PC-9 (cell line): ENCODE data around the gene MACROD2. TPM values are rescaled to one million over a fixed set of nuclear protein-coding genes. Genes with fewer than 3 reads are reported as not detected.
A peak's percentile ranks its signal among the peaks of the same experiment; 100 is the strongest.

ENCODE experiments used
- BruUV-seq: library from RNA; stranded (reverse); fragments of 400-500 nt; replicated peaks from 2 replicates; lab custom pipeline; 2021; lab: Mats Ljungman, UMichigan
- CTCF ChIA-PET: fragments of 300-600 bp; sonication (Branson Sonifier 250); formaldehyde crosslinking; loops from one replicate; lab custom pipeline; 2022; ENCODE audit warnings: antibody characterized with exemption; lab: Charles Lee
- POLR2A ChIA-PET: fragments of 300-600 bp; sonication (Branson Sonifier 250); formaldehyde crosslinking; loops from one replicate; lab custom pipeline; 2022; ENCODE audit warnings: antibody characterized with exemption; ENCODE audit not compliant: unreplicated experiment; lab: Charles Lee
- DNase-seq, 2 experiments: peaks; one replicate each; pipeline versions ENCODE4 v3.0.0 to v3.0.0-alpha.2; 2015 to 2022; ENCODE audit warnings: mixed read lengths in 1 of 2
- H2AFZ ChIP-seq: fragments of 200-600 bp; sonication (generic); 2 replicates; pipeline ENCODE4 v1.8.1; 2017; ENCODE audit warnings: antibody characterized with exemption
- H3F3A ChIP-seq: fragments of 200-600 bp; sonication (generic); 2 replicates; pipeline ENCODE4 v1.8.1; 2017; ENCODE audit warnings: antibody characterized with exemption, mild to moderate bottlenecking, low read depth; ENCODE audit not compliant: insufficient read depth
- H3K27ac ChIP-seq: fragments of 200-600 bp; sonication (generic); 2 replicates; pipeline ENCODE4 v1.6.1; 2016; ENCODE audit warnings: mixed run types
- H3K27me3 ChIP-seq: fragments of 200-600 bp; sonication (generic); 2 replicates; pipeline ENCODE4 v1.6.1; 2016; ENCODE audit warnings: low read depth, mixed run types; ENCODE audit not compliant: insufficient read depth
- H3K36me3 ChIP-seq: fragments of 200-600 bp; sonication (generic); 2 replicates; pipeline ENCODE4 v1.6.1; 2016; ENCODE audit warnings: low read depth, mixed run types
- H3K4me1 ChIP-seq: fragments of 200-600 bp; sonication (generic); replicated peaks from 2 replicates; pipeline ENCODE4 v1.6.1; 2016; ENCODE audit warnings: mixed run types; ENCODE audit not compliant: insufficient read depth
- H3K4me2 ChIP-seq: fragments of 200-600 bp; sonication (generic); 2 replicates; pipeline ENCODE4 v1.6.1; 2017; ENCODE audit warnings: mixed run types
- H3K4me3 ChIP-seq: fragments of 200-600 bp; sonication (generic); 2 replicates; pipeline ENCODE4 v1.6.1; 2016; ENCODE audit warnings: mixed run types
- H3K79me2 ChIP-seq: fragments of 200-600 bp; sonication (generic); 2 replicates; pipeline ENCODE4 v1.6.1; 2017; ENCODE audit warnings: low read depth, mixed run types
- H3K9me2 ChIP-seq: fragments of 200-600 bp; sonication (generic); 2 replicates; pipeline ENCODE4 v1.8.1; 2017; ENCODE audit warnings: mild to moderate bottlenecking; ENCODE audit not compliant: insufficient read depth
- H3K9me3 ChIP-seq: fragments of 200-600 bp; sonication (generic); 2 replicates; pipeline ENCODE4 v1.8.1; 2016; ENCODE audit warnings: low read depth; ENCODE audit not compliant: insufficient read depth
- H4K20me1 ChIP-seq: fragments of 200-600 bp; sonication (generic); 2 replicates; pipeline ENCODE4 v1.8.1; 2017; ENCODE audit not compliant: insufficient read depth
- CTCF ChIP-seq: fragments of 200-600 bp; sonication (generic); conservative IDR thresholded peaks from 2 replicates; pipeline ENCODE4 v1.6.1; 2017; ENCODE audit warnings: mixed run types, antibody characterized with exemption, mild to moderate bottlenecking, moderate library complexity
- EZH2 ChIP-seq: fragments of 200-600 bp; sonication (generic); IDR thresholded peaks from 2 replicates; pipeline ENCODE4 v1.8.0; 2017; ENCODE audit warnings: antibody characterized with exemption, low read depth
- intact Hi-C: fragments of 100-400 bp; cut with micrococcal nuclease; formaldehyde crosslinking; loops from one replicate; pipeline ENCODE4 v1.10.0; 2022; ENCODE audit not compliant: unreplicated experiment
- total RNA-seq: library from RNA; stranded (reverse); gene quantifications from 2 replicates; pipeline ENCODE4 v1.2.3, GENCODE V29; 2021

The MACROD2 gene
- total RNA-seq, 1 experiment from 2014 or later, result 11.4 TPM

- H3K27ac ChIP-seq, result no peak overlapping the region
- no peaks in the 10 kb centered on the region for H3K27me3 ChIP-seq
- H2AFZ ChIP-seq, result no peak overlapping the region
- TF ChIP-seq CTCF (no peak), EZH2 (no peak)
- no peak for DNase-seq
- POLR2A ChIA-PET, result no interaction called here
- no TSS peak for BruUV-seq
- peaks cover 12% of the 10 kb centered on the region for H3K4me1 ChIP-seq
- H3K9me2 ChIP-seq, result no peaks in the 10 kb centered on the region
- no peak overlapping the region for H3K4me2 ChIP-seq
- H3K9me3 ChIP-seq, result no peaks in the 10 kb centered on the region
- no peaks in the 10 kb centered on the region for H3K36me3 ChIP-seq
- H3K79me2 ChIP-seq, result no peaks in the 10 kb centered on the region
- no peak overlapping the region for H3K4me3 ChIP-seq
- intact Hi-C loops, result no loop called here
- H3F3A ChIP-seq, result peaks cover 8% of the 10 kb centered on the region; the same call in 1 of the 2 replicates
- CTCF ChIA-PET, result no interaction called here
- no peaks in the 10 kb centered on the region for H4K20me1 ChIP-seq
These were observed 1158.8 kb downstream of the MACROD2 start for GRCh38 chr20:15154070-15154469.

GRCh38 chr20:15155848-15156401 lies 1160.6 kb downstream of the MACROD2 start:
- no peak overlapping the region for H3K4me2 ChIP-seq
- no peaks in the 10 kb centered on the region for H4K20me1 ChIP-seq
- intact Hi-C loops, result no loop called here
- H3K4me1 ChIP-seq, result peaks cover 12% of the 10 kb centered on the region
- no peaks in the 10 kb centered on the region for H3K27me3 ChIP-seq
- ChIA-PET POLR2A (no interaction called here), CTCF (no interaction called here)
- BruUV-seq, result no TSS peak
- no peaks in the 10 kb centered on the region for H3K36me3 ChIP-seq
- no peak overlapping the region for H2AFZ ChIP-seq
- no peaks in the 10 kb centered on the region for H3K9me2 ChIP-seq
- H3K4me3 ChIP-seq, result no peak overlapping the region
- peak; percentile 0 to 83 for DNase-seq
- TF ChIP-seq EZH2, result no peak
- TF ChIP-seq CTCF, result no peak
- H3K27ac ChIP-seq, result peak overlapping the region; percentile 59
- no peaks in the 10 kb centered on the region for H3K9me3 ChIP-seq
- H3F3A ChIP-seq, result peaks cover 8% of the 10 kb centered on the region; the same call in 1 of the 2 replicates
- no peaks in the 10 kb centered on the region for H3K79me2 ChIP-seq

DNA sequence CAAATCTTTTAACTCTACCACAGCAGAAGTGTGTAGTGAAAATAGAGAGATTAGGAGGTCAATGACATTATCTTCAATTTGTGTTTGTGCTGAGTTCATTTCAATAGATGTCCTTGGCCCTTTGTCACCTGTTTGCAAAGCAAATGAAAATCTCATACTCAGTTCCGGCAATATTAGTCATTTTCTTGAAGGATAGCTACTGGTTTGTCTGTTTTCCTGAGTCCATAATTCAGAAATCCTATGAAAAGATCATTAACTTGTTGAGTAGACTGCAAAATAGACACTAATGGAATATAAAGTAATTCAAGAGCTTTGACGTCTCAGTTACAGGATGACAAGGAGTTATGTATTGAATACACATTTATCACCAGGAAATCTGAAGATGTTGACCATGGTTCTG lies 1163.2 kb downstream of the MACROD2 start:
- no peak overlapping the region for H3K4me3 ChIP-seq

More for the DNA sequence above, 1163.2 kb downstream of the MACROD2 start:
- H2AFZ ChIP-seq, result no peak overlapping the region
- H4K20me1 ChIP-seq, result no peaks in the 10 kb centered on the region
- H3K27me3 ChIP-seq, result no peaks in the 10 kb centered on the region
- no peak overlapping the region for H3K4me2 ChIP-seq
- H3F3A ChIP-seq, result peaks cover 8% of the 10 kb centered on the region; the same call in 1 of the 2 replicates
- no peaks in the 10 kb centered on the region for H3K36me3 ChIP-seq
- no peaks in the 10 kb centered on the region for H3K9me2 ChIP-seq
- DNase-seq, result no peak
- ChIA-PET POLR2A (no interaction called here), CTCF (no interaction called here)
- TF ChIP-seq EZH2 (no peak), CTCF (no peak)
- H3K4me1 ChIP-seq, result peaks cover 12% of the 10 kb centered on the region
- no peaks in the 10 kb centered on the region for H3K9me3 ChIP-seq
- no TSS peak for BruUV-seq
- intact Hi-C loops, result no loop called here
- H3K27ac ChIP-seq, result no peak overlapping the region
- H3K79me2 ChIP-seq, result no peaks in the 10 kb centered on the region
